Frontal cortex (tissue), 4 donors: ENCODE data around the gene TSHZ2. TPM values are rescaled to one million over a fixed set of nuclear protein-coding genes. Genes with fewer than 3 reads are reported as not detected.

ENCODE experiments used
- DNase-seq, 2 donors: peaks; one replicate each; pipeline ENCODE4 v3.0.0; 2012; ENCODE audit warnings: low spot score in 2 of 2
- FAIRE-seq: peaks from 2 replicates; lab custom pipeline; 2012; peaks lifted over from hg19 to GRCh38; lab: Jason Lieb, UNC
- total RNA-seq: library from RNA; depleted of rRNA; stranded (reverse); fragments of >200 nt; gene quantifications from one replicate; pipeline ENCODE4 v1.2.3, GENCODE V29; 2014
- donor health status: control.
- donor health status: control.
- donor health status: control.

TSHZ2 gene
- total RNA-seq, 1 donor from 2014 or later = 2.4 TPM

DNA sequence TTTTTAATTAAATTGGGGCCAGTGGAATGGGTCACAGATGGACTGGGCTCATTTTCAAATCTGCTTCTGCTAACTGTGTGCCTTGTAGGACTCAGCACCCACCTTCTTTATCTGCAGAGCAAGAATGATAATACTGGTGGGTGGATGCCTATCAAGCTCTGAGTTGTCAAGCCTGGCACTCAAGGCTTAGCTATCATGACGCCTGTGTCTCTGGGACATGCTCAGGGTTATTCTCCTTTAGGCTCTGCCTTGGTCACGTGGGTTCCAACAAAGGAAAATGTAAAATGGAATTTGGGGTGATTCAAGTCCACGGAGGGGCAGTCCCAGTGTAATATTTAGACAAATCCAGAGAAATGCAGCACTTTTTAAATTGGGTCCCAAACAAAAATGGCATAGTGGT, 202.3 kb downstream of the TSHZ2 start:
- FAIRE-seq (no peak), DNase-seq (no peak)

DNA sequence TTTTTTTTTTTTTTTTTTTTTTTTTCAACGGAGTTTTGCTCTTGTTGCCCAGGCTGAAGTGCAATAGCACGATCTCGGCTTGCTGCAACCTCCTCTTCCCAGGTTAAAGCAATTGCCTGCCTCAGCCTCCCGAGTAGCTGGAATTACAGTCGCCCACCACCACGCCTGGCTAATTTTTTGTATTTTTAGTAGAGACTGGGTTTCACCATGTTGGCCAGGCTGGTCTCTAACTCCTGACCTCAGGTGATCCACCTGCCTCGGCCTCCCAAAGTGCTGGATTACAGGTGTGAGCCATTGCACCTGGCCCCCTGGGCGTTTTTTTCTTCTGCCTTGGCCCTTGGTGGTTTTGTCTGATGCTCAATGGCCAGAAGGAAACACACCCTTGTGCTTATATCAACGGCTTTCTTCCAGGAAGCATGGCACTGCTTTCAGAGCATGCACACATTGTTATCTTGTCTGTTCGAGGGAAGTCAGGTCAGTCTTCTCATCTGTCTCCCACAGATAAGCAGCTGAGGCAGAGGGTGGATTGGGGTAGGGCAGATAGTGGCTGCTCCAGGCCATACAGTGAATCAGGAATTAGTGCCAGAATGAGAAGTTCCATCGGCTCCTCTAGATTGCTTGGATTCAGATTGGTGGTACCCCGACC, 203.1 kb downstream of the TSHZ2 start:
- DNase-seq (no peak), FAIRE-seq (no peak)

DNA sequence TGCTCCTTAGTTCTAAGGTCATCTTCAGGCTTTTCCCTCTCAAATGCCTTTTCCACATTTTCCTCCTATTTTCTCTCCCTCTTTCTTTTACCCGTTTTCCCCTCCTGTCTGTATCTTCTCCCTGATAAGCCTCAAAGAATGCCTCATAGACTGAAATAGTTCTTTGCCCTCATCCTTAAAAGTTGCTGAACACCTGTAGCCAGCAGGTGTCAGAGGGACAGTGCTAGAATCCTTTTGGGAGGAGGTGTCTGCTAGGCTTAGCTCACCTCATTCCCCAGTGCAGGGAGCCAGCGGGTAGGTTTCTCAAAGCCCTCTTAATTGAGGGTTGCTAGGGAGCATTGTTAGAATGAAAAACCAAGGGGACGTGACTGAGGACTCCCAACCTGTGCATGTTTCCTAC, 204.0 kb downstream of the TSHZ2 start:
- no peak for FAIRE-seq
- no peak for DNase-seq

DNA sequence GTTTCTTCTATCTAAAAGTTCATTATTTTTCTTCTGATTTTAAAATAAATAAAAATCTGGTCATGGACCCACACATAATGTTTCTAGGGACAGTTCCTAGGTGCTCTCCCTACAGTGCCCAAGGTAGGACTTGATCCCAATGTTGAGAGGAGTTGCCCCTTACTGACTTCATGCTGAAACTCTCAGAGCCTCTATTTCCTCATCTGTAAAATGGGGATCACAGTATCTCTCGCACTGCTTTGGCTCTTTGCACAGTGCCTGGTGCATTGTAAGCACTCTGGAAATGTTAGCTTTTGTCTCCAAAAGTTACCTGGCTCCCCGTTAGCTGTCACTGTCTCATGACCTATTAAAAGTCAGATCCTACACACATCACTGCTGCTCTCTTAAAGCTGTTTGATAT, 205.5 kb downstream of the TSHZ2 start:
- FAIRE-seq (no peak), DNase-seq (no peak)

DNA sequence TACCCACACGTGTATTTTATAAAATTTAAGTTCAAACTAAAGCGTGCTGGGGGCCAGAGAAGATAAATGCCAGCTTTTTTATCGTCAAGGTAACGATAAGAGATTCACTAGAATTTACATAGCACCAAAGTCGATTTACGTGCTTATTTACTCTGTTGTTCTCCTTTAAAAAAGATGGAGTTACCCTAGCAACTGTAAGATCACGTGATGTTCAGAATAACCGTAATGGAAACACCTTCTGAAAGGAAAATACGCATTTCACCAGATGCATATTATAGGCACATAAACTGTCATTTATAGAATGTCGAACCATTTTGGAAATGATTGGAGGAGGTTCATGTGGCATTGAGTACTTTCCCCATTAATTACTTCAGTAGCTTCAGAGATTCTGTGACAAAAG, 207.6 kb downstream of the TSHZ2 start:
- DNase-seq (no peak), FAIRE-seq (no peak)

DNA sequence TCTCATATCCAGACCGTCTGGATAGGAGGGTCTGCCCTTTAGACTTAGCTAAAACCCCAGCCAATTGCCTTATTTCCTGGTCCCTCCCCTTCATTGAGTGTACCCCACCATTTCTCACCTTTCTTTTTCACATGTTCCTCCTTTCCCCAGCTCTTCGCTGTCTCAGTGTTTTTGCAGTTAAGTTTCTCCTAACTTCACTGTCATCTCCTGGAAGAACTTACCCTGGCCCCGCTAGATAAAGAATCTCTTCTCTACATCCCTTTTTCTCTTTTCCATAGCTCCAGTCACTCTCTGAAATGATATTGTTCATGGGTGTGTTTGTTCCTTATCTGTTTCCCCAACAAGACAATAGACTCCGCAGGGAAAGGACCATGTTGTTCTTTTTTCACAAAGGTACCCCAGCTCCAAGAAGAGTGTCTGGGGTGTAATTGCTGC, 208.8 kb downstream of the TSHZ2 start:
- no peak for DNase-seq
- FAIRE-seq = no peak

DNA sequence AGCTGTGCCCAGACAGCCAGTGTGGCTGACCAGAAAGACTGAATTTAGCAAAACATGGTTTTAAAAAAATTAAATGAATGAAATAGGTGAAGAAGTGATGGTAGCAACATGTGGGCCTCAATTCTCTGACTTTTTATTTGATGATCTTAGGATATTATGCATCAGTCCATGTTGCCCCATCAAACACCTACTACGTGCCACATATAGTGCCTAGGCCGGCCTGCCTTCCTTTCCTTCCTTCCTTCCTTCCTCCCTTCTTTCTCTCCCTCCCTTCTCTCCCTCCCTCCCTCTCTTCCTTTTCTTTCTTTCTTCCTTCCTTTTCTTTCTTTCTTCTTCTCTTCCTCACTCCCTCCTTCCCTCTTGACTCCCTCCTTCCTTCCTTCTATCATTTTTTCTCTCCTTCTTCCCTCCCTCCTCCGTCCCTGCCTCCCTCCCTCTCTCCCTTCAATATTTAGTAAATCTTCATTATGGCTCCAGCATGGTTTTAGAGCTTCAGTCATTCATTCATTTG, 209.8 kb downstream of the TSHZ2 start:
- FAIRE-seq = no peak
- no peak for DNase-seq

DNA sequence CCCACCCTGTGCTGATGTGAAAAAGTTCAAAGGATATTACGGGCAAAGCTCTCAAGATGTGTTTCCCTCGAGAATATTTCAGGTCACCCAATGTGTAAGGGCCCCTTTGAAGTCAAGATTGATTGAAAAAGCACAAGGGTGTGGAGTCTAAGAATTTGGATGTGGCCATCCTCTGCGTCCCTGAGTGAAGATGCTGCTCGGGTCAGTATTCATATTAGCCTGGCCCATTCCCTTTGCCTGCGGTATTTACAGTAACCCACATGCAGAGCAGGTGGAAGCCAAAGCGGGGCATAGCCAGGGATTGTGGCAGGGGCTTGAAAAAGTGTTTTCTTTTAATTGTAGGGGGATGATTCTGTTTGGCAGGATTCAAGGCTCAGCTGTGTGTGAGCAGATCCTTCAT, 211.0 kb downstream of the TSHZ2 start:
- no peak for DNase-seq
- FAIRE-seq = no peak

DNA sequence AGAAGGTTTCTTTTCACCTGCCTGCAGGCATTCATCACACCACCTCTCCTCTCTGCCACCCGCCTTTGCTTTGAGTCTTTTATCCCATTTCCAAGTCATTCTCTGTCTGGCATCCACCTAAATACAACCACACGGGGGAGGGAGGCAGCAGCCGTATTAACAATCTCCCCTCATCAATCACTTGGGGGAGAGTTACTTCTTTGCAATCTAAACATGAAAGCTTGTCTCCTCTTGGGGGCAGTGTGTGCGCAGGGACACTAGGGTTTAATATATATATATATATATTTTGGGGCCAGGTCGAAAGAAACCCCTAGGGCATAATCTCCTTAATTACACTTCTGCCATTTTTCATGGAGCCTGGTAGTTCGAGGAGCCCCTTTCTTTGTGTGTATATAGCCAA, 214.5 kb downstream of the TSHZ2 start:
- FAIRE-seq (no peak), DNase-seq (no peak)

DNA sequence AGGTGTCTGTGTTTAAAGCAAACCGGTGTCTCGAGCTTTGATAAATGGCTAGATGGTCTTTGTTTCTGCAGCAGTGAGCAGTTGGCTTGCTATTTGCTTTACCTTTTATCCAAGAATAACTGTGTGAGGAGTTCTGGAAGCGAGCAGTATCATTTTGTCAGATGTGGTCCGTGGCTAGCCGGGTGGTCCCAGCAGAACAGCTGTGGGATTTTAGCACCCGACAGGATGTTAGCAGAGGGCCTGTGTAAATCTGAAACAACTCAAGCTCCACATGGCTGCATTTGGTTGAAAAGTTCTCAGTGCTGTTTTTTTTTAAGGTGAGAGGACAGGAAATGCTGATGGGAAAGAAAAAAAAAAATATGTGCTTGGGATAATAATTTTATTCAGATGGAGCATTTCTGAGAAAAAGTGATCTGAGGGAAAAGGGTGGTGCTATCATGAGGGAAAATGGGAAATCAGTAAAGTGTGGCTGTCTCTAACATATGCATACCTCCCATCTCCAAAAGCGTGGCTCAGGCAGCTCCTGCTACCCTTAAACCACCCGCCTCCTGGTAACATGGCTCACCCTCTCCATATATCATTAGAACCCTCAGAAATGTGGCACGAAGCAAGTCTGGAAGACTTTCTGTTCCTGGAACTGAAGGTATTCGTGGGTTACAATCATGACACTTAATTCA, 215.4 kb downstream of the TSHZ2 start:
- DNase-seq = no peak

DNA sequence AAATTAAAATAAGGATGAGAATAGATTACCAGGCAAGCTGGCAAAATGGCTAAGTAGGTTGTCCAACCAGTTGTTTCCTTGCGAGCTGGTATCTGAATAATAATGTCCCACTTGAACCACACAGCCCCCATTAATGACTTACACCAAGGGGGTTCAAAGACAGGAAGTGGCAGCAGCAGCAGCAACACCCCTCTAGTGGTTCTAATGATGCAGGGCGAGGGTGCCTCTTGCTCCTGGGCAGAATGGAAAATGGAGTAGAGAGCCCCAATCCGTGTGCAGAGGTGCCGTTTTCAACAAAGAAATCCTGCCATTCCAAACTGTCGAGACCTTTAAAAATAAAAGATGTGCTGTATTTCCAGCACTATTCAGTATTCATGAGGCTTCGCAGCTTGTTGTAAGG, 218.1 kb downstream of the TSHZ2 start:
- DNase-seq = no peak
- no peak for FAIRE-seq

More for the DNA sequence above, 215.4 kb downstream of the TSHZ2 start:
- no peak for FAIRE-seq

DNA sequence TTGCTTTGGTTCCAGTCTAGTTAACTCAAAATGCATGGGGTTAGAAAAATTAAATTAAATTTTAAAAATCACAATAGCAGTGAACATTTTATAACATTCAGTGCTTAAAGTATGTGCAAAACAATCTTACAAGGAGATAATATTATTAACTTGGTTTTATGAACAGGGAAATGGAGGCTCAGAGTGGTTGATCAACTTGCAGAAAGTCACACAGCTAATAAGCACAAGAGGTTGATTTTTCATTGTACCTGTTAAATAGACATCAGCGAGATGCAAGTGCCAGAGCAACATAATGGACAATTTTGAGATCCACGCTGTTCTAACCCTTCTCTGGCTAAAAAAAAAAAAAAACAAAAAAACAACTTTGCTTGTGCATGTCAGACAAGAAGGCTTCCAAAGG, 219.8 kb downstream of the TSHZ2 start:
- FAIRE-seq (no peak), DNase-seq (no peak)

DNA sequence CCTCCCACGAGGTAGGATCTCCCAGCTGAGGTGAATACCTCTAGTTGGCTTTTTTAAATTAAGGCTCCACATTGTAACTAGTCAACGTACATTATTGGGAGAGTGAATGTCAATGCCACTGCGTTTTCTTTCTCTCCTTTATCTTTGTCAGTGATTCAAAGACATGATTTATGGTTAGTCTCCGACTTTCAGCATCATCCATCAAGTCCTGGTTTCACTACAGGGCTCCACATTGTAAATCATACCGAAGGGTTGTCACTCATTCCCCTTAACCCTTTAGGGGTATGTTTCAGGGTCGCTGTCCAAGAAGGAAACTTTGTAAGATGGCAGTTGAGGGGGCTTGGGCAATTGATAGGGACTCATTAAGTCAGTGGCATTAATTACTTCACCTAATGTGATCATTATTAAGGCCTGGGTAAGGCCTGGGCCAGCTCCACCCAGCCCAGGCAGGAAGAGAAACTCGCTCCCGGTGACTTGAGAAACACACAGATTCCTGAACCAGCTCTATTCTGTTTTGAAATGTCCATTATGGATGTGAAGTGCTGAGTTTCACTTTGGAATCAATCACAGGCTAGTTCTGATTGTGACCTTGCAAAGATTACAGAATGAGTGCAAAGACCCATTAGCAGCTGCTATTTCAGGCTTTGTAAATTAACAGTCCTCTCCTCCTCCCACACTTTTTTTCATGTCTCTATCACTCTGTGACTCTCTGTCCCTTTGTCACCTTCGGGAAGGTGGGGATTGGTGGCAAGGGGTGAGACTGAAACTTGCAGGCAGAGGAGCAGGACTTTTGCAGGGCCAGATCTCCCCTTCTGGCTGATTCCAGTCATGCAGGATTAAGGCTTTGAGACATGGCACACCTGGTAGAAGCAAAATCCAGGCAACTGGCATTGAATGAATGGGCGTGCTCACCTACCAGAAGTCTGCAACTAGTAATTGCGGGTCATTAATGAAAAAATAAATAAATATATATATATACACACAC, 222.4 kb downstream of the TSHZ2 start:
- no peak for FAIRE-seq

DNA sequence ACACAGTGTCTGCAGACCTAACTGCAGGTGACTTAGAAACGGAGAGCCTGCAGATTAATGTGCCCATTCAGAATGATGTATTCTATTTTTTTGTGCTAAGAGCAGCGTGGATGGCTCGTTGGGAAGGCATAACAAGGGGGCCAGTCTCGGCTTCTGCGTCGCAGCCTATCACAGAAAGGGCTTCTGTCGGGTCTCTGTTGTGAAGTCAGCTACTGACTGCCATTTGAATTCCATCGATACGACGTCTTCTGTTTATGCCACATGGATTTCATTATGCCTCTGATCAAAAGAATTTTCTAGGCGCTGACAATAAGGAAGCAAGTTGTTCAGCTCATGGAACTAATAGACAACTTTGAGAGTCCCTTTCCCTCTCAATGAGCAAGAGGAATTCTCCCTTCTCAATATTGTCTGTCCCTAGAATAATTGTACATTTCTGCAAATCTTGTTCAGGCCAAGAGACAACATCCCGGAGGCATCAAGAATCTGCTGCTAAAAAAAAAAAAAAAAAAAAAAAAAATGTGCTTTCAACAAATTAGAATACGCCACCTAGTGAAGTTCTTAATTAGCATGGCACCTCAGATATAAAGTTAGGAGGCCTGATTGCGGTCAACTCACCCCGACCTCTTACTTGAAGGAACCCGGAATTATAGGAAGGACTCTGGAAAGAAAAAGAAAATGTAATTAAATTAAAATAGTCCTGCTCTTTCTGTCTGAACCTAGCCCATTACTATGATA, 223.9 kb downstream of the TSHZ2 start:
- DNase-seq (no peak), FAIRE-seq (no peak)

More for the DNA sequence above, 222.4 kb downstream of the TSHZ2 start:
- no peak for DNase-seq

DNA sequence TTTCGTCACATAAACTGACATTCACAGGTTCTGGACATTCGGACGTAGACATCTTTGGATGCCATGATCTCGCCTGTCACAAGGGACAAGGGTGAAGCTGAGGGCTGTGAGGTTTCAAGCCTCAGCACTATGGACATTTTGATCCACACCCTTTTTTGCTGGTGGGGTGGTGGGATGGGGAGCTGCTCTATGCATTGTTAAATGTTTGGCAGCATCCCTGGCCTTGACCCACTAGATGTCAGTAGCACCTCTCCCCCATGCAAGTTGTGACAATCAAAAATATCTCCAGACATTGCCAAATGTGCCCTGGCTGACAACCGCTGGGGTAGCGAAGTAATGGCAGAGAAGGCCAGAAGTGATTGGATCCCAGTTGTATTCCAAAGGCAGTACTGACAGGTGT, 229.4 kb downstream of the TSHZ2 start:
- no peak for FAIRE-seq
- no peak for DNase-seq

DNA sequence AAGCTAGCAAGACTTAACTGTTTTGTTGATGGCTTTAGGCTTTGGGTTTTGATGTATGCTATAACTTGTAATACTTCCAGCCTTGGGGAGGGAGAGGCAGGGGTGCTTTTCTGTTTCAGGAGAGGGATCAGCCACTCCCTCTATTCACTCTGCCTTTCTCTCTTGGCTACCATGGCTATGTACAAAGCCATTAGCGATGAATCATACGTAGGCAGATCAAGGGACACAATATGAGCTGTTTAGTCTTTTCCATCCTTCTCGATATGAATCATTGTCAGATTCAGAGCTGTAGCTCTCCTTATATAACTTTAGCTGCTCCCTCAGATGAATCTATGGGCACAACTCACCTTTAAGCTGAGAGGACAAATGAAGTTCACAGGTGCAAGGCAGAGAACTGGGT, 230.6 kb downstream of the TSHZ2 start:
- no peak for DNase-seq
- FAIRE-seq = no peak

DNA sequence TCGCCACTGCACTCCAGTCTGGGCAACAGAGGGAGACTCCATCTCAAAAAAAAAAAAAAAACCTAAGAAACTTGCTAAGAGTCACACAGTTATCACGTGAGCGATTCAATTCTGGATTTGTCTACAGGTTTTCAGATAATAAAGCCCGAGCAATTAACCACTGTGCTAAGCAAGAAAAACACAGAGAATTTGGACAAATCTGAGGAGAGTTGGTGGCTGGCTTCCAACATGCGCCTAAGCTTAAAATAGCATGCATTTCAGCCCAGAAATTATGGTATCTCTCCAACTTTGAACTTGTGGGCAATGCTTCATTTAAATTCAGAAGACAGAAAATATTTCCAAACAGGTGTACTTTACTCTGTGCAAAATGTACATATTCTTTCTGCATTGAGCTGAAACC, 232.9 kb downstream of the TSHZ2 start:
- DNase-seq = no peak
- FAIRE-seq = no peak

DNA sequence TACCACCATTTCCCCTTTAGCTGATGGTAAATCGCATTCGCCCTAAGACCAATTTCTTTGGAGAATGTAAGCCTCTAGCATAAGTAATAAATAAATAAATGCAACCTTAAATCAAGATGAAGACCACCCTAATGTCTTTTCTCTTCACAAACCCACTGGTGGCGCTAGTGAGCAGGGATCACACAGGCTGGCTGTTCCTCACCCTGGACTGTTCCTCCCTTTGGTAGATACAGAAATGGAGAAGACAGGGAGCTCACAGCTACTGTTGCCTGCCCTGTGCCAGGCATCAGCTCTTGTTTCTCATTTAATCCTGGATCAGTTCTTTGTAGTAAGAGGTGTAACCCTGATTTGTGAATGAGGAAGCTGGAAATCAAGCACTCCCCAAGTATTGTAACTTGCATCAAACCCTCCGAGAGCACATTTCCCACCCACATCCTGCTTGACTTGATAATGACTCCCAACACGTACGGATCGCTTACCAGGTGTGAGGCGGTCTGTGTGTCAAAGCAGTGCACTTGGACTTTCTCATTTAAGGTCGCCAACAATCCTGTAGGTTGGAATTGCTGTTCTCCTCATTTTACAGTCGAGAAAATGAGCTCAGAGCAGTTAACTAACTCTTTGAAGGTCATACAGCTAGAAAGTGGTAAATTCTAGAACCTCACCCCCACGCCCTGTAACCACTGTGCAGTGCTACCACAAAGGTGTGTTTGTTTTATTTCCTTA, 236.1 kb downstream of the TSHZ2 start:
- no peak for FAIRE-seq
- no peak for DNase-seq

DNA sequence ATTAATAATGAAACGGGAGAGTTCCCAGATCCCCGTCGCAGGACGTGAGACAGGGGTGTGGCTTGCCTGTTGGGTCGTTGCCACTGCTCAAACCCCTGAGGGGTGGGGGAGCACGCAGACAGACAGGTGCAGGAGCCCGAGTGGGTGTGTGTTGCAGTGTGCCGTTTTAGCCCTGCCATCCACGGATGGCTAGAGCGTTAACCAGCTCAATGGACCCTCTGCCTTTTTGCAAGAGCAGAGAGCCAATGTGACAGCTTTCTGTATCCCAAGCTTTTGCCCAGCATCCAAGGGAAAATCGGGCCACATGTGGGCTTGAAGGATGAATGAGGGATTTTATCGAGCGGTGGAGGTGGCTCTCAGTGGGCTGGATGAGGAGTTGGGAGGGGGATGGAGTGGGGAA, 237.9 kb downstream of the TSHZ2 start:
- DNase-seq (no peak), FAIRE-seq (no peak)
